ENCODE results near the gene TIFAB.

DNA sequence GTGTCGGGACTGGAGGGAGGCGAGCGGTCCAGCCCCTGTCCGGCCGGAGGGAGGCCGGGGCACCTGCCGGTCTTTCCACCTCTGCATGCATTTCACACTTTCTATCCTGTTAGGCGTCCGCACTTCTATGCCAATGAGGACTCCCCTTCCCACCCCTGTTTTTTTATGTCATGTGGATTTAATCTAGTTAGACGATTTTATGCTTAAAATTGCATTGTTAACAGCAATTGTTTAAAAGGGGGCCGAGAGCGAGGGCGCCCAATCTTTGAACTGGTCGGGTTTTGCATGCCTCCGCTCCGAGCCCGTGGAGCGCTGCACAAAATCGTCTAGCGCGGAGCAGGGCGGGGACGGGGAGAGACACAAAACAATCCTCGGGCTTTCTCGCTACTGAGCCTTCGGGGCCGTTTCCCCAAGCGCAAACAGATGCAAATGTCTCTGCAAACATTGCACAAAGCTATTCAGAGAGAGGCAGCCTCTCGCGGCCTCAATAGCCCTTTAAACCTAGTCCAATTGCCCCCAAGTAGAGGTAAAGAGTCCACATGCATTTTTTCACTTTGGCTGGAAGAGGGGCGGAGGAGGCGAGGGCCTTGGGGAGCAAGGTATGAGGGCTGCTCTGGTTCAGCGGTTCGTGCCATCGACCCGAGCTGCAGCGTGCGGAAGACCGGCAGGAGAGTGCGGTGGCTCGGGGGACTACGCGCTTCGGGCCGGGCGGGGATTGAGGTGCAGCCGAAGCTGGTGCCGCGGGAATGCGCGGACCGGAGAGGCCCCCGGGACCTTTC, 37.5 kb upstream of the TIFAB start:
- TF ChIP-seq, protein P1, sequence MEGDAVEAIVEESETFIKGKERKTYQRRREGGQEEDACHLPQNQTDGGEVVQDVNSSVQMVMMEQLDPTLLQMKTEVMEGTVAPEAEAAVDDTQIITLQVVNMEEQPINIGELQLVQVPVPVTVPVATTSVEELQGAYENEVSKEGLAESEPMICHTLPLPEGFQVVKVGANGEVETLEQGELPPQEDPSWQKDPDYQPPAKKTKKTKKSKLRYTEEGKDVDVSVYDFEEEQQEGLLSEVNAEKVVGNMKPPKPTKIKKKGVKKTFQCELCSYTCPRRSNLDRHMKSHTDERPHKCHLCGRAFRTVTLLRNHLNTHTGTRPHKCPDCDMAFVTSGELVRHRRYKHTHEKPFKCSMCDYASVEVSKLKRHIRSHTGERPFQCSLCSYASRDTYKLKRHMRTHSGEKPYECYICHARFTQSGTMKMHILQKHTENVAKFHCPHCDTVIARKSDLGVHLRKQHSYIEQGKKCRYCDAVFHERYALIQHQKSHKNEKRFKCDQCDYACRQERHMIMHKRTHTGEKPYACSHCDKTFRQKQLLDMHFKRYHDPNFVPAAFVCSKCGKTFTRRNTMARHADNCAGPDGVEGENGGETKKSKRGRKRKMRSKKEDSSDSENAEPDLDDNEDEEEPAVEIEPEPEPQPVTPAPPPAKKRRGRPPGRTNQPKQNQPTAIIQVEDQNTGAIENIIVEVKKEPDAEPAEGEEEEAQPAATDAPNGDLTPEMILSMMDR (IDR thresholded peaks at IDR 0.05; ENCODE audit: low read depth, low read length, poor library complexity, severe bottlenecking): no peak
- TF ChIP-seq EZH2phosphoT487 (IDR thresholded peaks at IDR 0.05; ENCODE audit: borderline replicate concordance, low read length): no peak
